Measurements from ENCODE around the gene SLC38A10. TPM values are rescaled to one million over a fixed set of nuclear protein-coding genes. Genes with fewer than 3 reads are reported as not detected.

SLC38A10 gene
- polyA plus RNA-seq, 4 donors: 41.7 to 77.7 (median 51.1) TPM

GRCh38 chr17:81260171-81260570 is 34.9 kb downstream of the SLC38A10 start:
- no peak for DNase-seq (ENCODE audit: low read depth in 4 of 4, low spot score in 3 of 4)

- no peak for DNase-seq (ENCODE audit: low read depth in 4 of 4, low spot score in 3 of 4)
Measured at GRCh38 chr17:81259058-81259605, 36.0 kb downstream of the SLC38A10 start.

DNA sequence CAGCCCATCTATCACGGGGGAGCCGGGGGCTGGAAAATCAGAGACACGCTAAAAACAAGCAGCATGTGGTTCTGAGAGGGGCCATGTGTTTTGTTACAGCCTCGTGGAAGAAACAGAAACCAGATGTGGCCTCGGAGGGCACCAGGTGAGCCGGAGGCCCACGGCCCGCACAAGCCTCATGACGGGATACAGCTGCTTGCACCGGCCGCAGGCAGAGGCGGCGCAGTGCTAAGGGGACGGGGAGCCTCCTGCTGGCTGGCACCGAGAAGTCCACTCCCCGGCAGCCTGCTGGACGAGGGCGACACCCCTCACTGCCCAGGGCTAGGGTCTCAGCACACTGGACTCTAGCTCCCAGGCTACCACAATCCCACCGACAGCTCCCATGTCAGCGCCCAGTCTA is 36.8 kb downstream of the SLC38A10 start:
- no peak for DNase-seq (ENCODE audit: low read depth in 4 of 4, low spot score in 3 of 4)

GRCh38 chr17:81257533-81257932 is 37.6 kb downstream of the SLC38A10 start:
- no peak for DNase-seq (ENCODE audit: low read depth in 4 of 4, low spot score in 3 of 4)

DNA sequence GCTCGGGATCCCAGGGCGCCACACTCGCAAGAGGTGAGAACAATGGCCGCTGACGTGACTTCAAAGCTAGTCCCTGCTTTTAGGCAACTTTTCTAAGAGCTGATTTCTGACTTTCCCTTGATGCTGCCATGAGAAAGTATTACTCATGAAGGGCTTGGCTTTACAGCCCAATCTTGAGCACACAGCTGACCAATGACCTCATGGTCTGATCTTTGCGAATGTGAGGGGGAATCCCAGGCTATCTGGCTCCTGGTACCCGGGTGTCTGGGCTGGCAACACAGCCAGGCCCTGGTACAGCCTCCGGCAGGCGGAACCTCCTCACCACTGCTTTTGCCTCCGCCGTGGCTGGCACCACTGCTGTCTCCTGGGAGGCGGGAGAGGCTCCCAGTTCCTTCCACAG is 38.5 kb downstream of the SLC38A10 start:
- DNase-seq (ENCODE audit: low read depth in 4 of 4, low spot score in 3 of 4): no peak

DNA sequence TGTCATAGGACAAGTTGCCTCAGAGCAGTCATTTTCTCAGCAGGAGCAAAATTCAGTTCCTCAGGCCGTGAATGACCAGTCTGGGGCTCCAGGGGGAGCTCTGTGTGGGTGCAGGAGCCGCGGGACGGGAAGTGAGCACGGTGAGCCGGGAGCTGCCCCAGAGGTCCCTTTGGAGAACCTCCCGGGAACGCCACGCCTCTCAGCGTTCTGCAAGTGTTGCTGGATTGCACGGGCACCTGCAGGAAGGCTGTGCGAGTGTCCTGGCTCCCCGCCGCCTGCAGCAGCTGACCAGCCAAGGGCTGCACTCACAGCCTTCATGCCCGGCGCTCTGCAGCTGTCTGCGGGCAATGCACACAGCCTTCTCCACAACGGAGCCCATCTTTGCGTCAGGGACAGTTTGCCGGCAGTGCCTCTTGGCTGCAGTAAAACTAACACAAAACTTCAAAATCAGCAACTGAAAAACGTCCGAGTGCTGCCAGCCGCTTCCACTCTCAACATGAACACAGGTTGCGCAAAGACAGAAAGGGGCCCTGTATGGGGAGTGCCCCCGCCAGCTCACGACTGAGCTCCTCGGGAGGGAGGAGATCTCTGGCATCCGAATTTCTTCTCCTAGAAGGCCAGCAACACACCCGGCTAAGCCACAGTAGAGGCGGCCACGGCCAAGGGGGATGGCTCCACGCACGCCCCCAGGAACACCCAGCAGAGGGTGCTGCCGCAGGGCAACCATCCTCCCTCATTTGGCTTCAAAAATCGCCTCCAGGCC is 40.0 kb downstream of the SLC38A10 start:
- DNase-seq (ENCODE audit: low read depth in 4 of 4, low spot score in 3 of 4): peak in 2 of 4 donors; percentile 49 to 50

GRCh38 chr17:81253358-81254131 is 41.6 kb downstream of the SLC38A10 start:
- no peak for DNase-seq (ENCODE audit: low read depth in 4 of 4, low spot score in 3 of 4)

DNA sequence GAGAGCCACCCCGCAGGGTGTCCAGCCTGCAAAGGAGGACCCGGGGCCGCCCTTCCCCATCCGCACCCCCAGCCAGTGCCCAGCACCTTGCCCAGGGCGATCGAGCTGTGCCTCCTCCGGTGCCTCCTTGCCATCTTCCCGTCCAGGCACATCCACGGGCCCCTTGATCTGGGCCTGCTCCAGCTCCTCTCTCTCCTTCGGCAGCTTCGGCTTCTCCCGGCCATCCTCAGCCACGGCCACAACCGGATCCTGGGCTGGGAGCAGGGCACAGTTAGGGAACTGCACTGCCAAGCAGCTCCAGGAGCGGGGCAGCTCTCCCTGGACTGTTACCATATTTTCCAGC is 42.1 kb downstream of the SLC38A10 start:
- no peak for DNase-seq (ENCODE audit: low read depth in 4 of 4, low spot score in 3 of 4)

DNA sequence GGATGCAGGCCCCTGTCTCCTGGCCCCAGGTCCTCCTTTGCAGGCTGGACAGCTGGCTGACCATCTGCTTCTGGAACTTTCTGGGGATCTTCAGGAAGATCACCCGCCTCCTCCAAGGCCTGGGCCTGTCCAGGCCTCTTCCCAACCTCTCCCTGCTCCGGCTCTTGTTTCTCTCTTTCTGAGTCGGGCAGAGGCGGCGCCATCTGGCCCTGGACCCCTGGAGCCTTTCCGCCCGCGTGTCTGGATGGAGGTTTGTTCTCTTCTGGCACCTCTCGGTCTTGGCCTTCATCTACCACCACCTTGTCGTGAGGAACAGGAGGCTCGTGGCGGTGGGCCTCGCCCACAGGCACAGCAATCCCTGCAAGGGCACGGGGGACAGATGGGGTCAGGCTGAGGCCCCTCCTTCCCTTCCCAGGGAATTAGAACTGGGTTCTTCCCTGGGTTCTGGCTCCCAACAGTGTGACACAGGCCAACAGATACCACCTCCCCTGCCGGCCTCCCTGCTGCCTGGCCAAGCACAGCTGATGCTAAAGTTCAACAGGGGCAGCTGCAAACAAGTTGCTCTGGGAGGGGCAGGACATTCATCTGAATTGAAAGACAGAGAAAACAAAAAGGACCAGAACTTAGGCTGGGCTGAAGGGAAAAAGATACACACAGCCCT is 42.7 kb downstream of the SLC38A10 start:
- DNase-seq (ENCODE audit: low read depth in 4 of 4, low spot score in 3 of 4): no peak

DNA sequence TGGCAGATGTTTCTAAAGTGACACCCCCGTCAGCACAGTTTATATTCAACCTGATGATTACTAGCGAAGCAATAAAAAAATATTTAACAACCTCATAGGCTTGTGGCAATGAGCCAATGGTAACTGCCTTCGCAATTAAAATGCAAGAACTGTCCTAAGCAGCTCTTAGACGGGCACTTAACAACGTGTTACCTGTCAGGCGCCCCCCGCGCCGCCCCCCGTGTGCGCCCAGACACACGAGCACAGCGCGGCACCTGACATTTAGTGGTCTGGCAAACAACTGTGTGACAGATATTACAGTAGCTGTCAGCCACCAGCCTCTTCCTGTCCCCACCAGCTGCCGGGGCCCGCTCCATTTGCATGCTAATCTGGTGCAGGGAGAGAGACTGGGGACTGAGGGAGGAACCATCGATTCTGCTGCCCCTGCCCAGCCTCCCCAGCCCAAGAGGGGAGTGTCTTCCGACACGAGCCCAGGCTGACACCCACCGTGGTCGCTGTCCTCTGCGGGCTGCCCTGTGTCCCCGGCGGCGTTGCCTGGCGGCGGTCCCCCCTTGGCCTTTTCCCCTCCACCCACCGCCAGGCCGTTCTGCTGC is 43.3 kb downstream of the SLC38A10 start:
- DNase-seq (ENCODE audit: low read depth in 4 of 4, low spot score in 3 of 4): no peak

GRCh38 chr17:81251094-81251708 is 43.9 kb downstream of the SLC38A10 start:
- no peak for DNase-seq (ENCODE audit: low read depth in 4 of 4, low spot score in 3 of 4)

- no peak for DNase-seq (ENCODE audit: low read depth in 4 of 4, low spot score in 3 of 4)
Measured at GRCh38 chr17:81250286-81251093, 44.6 kb downstream of the SLC38A10 start.

- no peak for DNase-seq (ENCODE audit: low read depth in 4 of 4, low spot score in 3 of 4)
Measured at GRCh38 chr17:81249223-81250040, 45.7 kb downstream of the SLC38A10 start.

GRCh38 chr17:81248649-81249048 is 46.5 kb downstream of the SLC38A10 start:
- no peak for DNase-seq (ENCODE audit: low read depth in 4 of 4, low spot score in 3 of 4)

DNA sequence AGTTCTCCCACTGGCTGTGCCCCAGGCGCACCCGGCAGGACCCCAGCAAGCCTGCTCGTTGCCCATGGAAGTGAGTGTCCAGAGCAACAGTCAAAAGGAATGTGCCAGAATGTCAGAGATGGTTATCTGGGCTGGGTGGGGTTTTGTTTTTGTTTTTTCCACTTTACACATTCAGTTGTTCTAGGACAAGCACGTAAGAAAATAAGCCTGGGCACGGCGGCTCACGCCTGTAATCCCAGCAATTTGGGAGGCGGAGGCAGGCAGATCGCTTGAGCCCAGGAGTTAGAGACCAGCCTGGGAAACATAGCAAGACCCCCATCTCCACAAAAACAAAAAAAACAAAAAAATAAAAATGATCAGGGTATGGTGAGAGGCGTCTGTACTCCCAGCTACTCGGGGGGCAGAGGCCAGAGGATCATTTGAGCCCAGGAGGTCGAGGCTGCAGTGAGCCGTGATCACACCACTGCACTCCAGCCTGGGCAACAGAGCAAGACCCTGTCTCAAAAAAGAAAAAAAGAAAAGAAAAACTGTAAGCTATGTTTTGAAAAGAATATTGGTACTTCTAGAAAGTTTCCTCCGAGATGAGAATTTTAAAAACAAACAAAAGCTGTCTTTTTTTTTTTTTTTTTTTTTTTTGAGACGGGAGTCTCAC is 47.6 kb downstream of the SLC38A10 start:
- no peak for DNase-seq (ENCODE audit: low read depth in 4 of 4, low spot score in 3 of 4)

DNA sequence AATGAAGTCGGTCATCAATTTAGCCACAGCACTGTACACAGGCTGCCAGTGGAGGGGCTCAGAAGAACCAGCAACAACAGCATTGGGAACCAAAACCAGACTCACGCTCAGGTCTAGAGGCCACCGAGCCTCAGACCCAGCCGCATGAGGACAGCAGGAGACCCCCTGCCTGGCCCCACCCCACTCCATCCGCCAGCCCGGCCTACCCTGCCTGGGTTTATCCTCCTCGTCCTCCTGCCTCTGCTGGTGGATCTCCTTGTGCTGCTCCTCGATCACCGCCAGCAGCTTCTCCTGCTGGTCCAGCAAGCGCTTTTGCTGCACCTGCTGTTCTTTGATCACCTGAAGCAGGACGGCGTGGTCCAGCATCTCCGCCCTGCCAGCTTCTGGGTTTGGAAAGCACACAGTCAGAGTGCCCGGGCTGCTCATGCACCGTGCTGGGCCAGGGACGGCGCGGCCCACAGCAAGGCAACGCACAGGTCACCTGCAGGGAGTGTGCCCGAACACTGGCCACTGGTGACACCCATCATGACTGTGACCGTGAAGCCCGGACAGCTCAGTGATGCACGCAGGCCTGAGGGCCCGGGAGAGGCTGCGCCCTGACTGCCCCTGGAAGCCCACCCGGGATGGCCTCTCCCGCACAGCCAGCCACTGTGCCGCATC is 48.3 kb downstream of the SLC38A10 start:
- no peak for DNase-seq (ENCODE audit: low read depth in 4 of 4, low spot score in 3 of 4)

DNA sequence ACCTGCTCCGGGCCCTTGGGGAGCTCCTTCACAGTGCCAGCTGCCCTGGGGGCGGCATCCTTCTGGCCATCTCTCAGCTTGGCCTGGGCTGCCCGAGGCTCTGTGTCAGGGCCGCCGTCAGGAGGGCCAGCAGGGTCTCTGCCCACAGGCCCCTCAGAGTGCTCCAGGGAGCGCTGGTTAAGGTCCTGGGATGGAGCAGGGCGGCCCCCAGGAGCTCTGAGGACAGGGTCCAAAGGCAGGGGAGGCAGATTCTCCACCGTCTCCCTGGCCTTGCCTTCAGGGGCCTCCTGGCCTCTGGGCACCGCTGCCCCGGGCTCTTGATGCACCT is 48.8 kb downstream of the SLC38A10 start:
- no peak for DNase-seq (ENCODE audit: low read depth in 4 of 4, low spot score in 3 of 4)
